Ishikawa (cell line): ENCODE data around the gene MMP11.
A peak's percentile ranks its signal among the peaks of the same experiment; 100 is the strongest.

Experiments
- CEBPB ChIP-seq: IDR thresholded peaks from 2 replicates; pipeline ENCODE4 v1.6.1; 2012
- CREB1 ChIP-seq: IDR thresholded peaks from 2 replicates; pipeline ENCODE4 v1.6.1; 2012; ENCODE audit warnings: low read depth
- EGR1 ChIP-seq: IDR thresholded peaks from 2 replicates; pipeline ENCODE4 v1.6.1; 2012
- EP300 ChIP-seq: IDR thresholded peaks from 2 replicates; pipeline ENCODE4 v1.6.1; 2012; ENCODE audit warnings: borderline replicate concordance
- FOXM1 ChIP-seq: IDR thresholded peaks from 2 replicates; pipeline ENCODE4 v1.6.1; 2012; ENCODE audit warnings: low read depth, borderline replicate concordance
- NFIC ChIP-seq: IDR thresholded peaks from 2 replicates; pipeline ENCODE4 v1.6.1; 2012
- RAD21 ChIP-seq: IDR thresholded peaks from 2 replicates; pipeline ENCODE4 v1.6.1; 2012; ENCODE audit warnings: low read depth
- TAF1 ChIP-seq: IDR thresholded peaks from 2 replicates; pipeline ENCODE4 v1.6.1; 2012; ENCODE audit warnings: low read depth, mild to moderate bottlenecking
- TCF12 ChIP-seq: IDR thresholded peaks from 2 replicates; pipeline ENCODE4 v1.6.1; 2012; ENCODE audit warnings: low read depth
- TEAD4 ChIP-seq: IDR thresholded peaks from 2 replicates; pipeline ENCODE4 v1.6.1; 2012
- YY1 ChIP-seq: IDR thresholded peaks from 2 replicates; pipeline ENCODE4 v1.6.1; 2012; ENCODE audit warnings: low read depth
- ZBTB7A ChIP-seq: IDR thresholded peaks from 2 replicates; pipeline ENCODE4 v1.6.1; 2012; ENCODE audit warnings: low read depth
- TF ChIP-seq, protein P1 (sequence below): IDR thresholded peaks from 2 replicates; pipeline ENCODE4 v1.6.1; 2012; ENCODE audit warnings: low read depth, mild to moderate bottlenecking
- TF ChIP-seq, protein P2 (sequence below): IDR thresholded peaks from 2 replicates; pipeline ENCODE4 v1.6.1; 2012
- TF ChIP-seq, protein P3 (sequence below): IDR thresholded peaks from 2 replicates; pipeline ENCODE4 v1.6.1; 2012

Gene MMP11

DNA sequence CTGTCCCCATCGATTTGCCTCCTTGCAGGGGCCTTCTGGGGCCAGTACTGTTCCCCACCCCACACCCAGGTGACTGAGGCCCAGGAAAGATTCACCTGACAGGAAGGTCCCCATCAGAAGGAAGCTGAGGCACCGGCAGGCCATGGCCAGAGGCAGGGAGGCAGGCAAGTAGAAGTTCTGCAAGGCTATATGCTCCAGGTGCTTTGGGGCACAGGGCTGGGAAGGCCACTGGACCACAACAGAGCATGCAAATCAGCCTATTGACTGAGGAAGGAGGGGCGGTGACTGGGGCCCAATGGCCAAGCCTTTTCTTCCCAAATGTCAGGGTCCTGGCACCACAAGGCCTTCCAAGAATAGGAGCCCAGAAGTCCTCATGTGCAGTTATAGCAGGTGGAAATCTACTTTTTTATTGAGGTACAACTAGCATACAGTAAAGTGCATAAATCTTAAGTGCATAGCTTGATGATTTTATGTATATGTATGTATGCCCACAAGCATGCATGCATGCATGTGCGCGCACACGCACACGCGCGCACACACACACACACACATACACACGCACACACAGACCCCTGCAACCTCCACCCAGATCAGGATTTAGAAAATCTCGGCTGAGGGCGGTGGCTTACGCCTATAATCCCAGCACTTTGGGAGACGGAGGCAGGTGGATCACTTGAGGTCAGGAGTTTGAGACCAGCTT is 18.3 kb upstream of the MMP11 start, which contains the start of gene VPREB3:
Gene VPREB3, minus strand, starts transcription at position 206 of the 700 bp plus-strand sequence. Its CDS starts 62 bp downstream, at position 144.
- TF ChIP-seq, protein P1, sequence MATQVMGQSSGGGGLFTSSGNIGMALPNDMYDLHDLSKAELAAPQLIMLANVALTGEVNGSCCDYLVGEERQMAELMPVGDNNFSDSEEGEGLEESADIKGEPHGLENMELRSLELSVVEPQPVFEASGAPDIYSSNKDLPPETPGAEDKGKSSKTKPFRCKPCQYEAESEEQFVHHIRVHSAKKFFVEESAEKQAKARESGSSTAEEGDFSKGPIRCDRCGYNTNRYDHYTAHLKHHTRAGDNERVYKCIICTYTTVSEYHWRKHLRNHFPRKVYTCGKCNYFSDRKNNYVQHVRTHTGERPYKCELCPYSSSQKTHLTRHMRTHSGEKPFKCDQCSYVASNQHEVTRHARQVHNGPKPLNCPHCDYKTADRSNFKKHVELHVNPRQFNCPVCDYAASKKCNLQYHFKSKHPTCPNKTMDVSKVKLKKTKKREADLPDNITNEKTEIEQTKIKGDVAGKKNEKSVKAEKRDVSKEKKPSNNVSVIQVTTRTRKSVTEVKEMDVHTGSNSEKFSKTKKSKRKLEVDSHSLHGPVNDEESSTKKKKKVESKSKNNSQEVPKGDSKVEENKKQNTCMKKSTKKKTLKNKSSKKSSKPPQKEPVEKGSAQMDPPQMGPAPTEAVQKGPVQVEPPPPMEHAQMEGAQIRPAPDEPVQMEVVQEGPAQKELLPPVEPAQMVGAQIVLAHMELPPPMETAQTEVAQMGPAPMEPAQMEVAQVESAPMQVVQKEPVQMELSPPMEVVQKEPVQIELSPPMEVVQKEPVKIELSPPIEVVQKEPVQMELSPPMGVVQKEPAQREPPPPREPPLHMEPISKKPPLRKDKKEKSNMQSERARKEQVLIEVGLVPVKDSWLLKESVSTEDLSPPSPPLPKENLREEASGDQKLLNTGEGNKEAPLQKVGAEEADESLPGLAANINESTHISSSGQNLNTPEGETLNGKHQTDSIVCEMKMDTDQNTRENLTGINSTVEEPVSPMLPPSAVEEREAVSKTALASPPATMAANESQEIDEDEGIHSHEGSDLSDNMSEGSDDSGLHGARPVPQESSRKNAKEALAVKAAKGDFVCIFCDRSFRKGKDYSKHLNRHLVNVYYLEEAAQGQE, result no peak
- TF ChIP-seq ZBTB7A, result no peak
- TF ChIP-seq TAF1, result no peak
- TF ChIP-seq YY1, result no peak
- TF ChIP-seq EP300, result no peak
- TF ChIP-seq CEBPB, result no peak
- TF ChIP-seq, protein P2, sequence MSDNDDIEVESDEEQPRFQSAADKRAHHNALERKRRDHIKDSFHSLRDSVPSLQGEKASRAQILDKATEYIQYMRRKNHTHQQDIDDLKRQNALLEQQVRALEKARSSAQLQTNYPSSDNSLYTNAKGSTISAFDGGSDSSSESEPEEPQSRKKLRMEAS, result no peak
- TF ChIP-seq FOXM1, result no peak
- no peak for TF ChIP-seq EGR1
- no peak for TF ChIP-seq CREB1
- no peak for TF ChIP-seq TEAD4
- TF ChIP-seq TCF12, result no peak
- TF ChIP-seq, protein P3, sequence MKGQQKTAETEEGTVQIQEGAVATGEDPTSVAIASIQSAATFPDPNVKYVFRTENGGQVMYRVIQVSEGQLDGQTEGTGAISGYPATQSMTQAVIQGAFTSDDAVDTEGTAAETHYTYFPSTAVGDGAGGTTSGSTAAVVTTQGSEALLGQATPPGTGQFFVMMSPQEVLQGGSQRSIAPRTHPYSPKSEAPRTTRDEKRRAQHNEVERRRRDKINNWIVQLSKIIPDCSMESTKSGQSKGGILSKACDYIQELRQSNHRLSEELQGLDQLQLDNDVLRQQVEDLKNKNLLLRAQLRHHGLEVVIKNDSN, result no peak
- TF ChIP-seq RAD21, result no peak
- no peak for TF ChIP-seq NFIC

DNA sequence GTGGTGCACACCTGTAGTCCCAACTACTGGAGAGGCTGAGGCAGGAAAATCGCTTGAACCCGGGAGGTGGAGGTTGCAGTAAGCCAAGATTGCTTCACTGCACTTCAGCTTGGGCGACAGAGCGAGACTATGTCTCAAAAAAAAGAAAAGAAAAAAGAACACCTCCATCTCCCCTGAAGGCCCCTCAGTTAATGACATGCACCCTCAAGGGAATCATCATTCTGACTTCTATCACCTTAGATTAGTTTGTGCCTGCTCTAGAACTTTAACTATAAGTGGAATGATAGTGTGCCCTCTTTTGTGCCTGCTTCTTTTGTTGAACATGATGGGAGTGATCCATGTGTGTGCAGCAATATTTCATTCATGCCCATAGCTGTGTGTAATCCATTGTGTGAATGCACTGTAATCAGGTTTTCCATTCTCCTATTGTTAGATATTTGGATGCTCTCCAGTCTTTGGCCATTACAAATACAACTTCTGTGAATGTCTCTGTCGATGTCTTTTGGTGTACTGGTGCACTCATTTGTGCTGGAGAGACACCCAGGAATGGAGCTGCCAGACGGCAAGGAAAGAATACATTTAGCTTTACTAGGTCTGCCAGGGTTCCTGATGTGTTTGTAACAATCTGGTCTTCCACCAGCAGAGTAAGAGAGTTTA is 17.5 kb upstream of the MMP11 start:
- TF ChIP-seq TAF1, result no peak
- peak; percentile 57 for TF ChIP-seq NFIC

DNA sequence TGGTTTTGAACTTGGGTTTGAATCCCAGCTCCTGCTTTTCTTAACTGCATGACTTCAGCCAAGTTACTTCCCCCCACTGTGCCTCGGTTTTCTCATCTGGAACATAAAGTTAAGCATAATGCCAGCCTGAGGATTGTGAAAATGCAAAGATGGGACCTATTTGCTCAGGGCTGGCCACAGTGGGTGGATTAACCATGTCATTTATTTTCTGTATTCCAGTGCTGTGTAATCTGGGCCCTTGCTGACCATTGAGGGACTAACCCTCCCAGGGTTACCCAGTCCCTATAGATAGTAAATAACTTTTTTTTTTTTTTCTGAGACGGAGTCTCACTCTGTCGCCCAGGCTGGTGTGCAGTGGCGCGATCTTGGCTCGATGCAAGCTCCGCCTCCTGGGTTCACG is 16.9 kb upstream of the MMP11 start:
- TF ChIP-seq ZBTB7A (no peak), EP300 (no peak)

DNA sequence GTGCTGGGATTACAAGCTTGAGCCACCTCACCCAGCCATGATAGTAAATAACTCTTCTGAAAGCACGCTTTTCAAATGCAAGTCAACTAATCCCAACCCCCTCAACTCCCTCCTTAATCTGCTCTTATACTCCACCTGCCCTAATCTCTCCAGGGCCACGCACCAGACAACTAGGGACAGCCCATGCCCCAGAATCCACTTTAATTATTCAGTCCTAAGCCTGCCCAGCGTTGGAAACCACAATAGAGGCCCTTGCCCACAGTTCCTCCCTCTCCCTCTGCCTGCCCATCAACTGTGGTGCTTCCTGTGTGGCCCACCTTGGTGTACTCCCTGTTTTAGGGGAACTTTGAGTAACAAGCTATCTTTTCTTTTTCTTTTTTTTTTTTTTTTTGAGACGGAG is 15.8 kb upstream of the MMP11 start:
- TF ChIP-seq, protein P3, result no peak
- TF ChIP-seq FOXM1 (no peak), TCF12 (no peak), TEAD4 (no peak), YY1 (no peak), TAF1 (no peak)
- TF ChIP-seq, protein P2, result no peak

DNA sequence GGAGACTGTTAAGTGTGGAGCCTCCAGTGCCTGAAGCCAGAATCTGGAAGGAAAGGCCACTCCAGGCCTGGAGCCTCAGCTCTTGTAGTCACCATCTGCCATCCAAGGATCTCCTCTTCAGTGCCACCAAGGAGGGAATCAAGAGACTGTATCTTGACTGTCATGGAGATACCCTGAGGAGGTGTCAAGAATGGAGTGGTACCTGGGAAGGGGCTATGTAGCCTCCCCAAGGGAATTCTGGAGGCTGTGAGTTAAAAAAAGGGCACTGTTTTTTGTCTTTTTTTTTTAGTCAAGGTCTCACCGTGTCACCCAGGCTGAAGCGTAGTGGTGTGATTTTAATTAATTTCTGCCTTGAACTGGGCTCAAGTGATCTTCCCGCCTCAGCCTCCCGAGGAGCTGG is 13.1 kb upstream of the MMP11 start:
- TF ChIP-seq, protein P3, result no peak
- TF ChIP-seq NFIC, result no peak
- no peak for TF ChIP-seq EP300
- TF ChIP-seq FOXM1, result no peak

DNA sequence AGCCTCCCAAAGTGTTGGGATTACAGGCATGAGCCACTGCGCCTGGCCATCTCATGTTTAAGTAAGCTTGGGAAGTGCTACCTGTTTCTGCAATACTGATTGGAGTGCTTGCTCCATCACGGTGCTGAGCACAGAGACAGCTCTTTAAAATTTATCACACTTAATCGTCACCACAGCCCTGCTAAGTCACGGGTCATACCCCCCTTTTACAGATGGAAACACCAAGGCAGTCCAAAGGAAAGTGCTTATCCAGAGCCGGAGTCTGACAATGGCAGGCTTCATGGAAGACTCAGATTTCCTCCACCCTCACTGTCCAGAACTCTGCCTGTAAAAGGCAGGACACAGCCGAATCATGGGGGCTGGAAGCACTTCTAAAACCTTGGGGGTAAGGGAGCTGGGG is 12.6 kb upstream of the MMP11 start:
- TF ChIP-seq FOXM1 (no peak), ZBTB7A (no peak), NFIC (no peak), CREB1 (no peak), RAD21 (no peak), TAF1 (no peak)
- TF ChIP-seq, protein P2, result no peak

DNA sequence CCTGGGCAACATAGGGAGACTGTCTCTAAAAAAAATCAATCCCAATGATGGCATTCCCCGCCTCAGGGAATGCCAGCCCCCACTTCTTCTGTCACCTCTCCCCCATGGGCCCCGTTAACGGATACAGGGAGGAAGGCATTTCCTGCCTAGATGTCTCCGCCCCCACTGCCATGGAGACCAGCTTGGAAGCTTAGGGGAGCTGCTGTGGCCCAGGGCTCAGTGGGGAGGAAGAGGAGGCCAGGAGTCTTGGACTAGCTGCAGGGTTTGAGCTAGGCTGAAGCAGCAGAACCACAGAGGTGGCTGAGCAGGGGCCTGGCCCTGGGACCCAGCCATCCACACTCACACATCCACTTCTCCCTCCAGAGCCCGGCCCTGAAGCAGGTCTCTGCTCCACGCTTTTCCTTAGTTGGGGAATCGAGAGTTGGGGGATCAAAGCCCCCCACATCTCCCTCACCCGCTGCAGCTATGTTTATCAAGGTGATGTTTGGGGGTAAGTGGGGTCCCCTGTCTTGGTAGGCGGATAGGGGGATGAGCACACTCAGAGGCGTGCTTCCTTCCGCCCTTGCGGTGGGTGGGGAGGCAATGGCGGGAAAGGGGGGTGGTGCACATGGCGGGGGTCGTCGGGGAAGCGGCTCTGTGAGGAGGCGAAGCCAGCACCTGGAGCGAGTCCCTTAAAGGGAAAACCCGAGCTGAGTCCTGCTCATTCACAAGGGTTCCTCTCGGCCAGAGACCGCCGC is 9.6 kb upstream of the MMP11 start, which contains the start of gene C22orf15:
Gene C22orf15, plus strand, starts transcription at position 149 of the 737 bp plus-strand sequence. Its CDS starts 317 bp downstream, at position 466.
- no peak for TF ChIP-seq YY1
- TF ChIP-seq CREB1, result no peak
- no peak for TF ChIP-seq CEBPB
- no peak for TF ChIP-seq ZBTB7A
- no peak for TF ChIP-seq EP300
- TF ChIP-seq RAD21, result no peak
- TF ChIP-seq, protein P2, result no peak
- TF ChIP-seq TAF1, result no peak
- no peak for TF ChIP-seq EGR1
- no peak for TF ChIP-seq TCF12
- no peak for TF ChIP-seq NFIC
- TF ChIP-seq, protein P3, result no peak
- no peak for TF ChIP-seq TEAD4
- TF ChIP-seq, protein P1, result no peak
- no peak for TF ChIP-seq FOXM1
